ENCODE measurements around the gene SSC4D.
A peak's percentile ranks its signal among the peaks of the same experiment; 100 is the strongest.
"Not testable (repeated sequence)": the region's sequence is repeated elsewhere in the genome, so short reads cannot be mapped to it uniquely, and the experiment has no call there.

SSC4D gene

DNA sequence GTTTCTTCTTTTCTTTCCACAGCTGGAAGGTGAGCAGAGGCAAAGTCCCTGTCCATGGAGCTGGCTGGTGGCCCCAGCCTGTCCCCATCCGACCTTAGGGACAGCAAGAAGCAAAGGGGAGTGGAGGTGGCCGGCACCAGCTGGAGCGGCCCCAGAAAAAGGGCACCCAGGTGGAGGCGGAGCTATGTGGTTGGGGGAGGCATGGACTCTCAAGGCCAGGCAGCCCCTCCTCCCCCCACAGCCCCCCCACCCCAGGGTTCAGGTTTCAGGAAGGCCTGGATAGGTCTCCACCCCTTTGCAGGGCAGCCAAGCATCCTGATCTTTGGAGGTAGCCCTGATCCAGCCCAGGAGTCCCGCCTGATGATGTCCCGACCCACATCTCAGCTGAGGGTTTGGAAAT lies at the start of gene SSC4D:
Gene SSC4D, minus strand, starts transcription at position 161 of the 400 bp plus-strand sequence. CDS start 5,258 bp downstream, outside the sequence.
- no peak for DNase-seq (ENCODE audit: low spot score)

DNA sequence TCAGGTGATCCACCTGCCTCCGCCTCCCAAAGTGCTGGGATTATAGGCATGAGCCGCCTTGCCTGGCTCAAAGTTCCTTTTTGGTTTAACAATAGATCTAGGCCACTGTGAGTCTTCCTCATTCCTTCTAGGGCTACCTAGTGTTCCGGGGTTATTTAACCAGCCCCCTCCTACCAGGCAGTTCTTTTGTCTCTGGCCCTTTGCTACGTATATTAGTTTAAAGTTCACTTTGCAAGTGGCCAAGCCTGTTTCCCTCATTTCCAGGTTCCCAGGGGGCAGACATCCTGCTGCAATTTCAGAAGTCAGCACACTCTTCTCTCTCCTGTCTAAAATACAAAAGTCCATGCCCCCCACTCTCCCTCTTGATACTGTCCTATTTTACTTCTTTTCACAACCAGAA lies 49.0 kb upstream of the SSC4D start:
- DNase-seq (ENCODE audit: low spot score), result not testable (repeated sequence)

- not testable (repeated sequence) for DNase-seq (ENCODE audit: low spot score)
These were observed 47.5 kb upstream of the SSC4D start for GRCh38 chr7:76457017-76457416.

- peak; percentile 61 for DNase-seq (ENCODE audit: low spot score)
These were observed 36.1 kb upstream of the SSC4D start for GRCh38 chr7:76445577-76446008.

- not testable (repeated sequence) for DNase-seq (ENCODE audit: low spot score)
These were observed 34.3 kb upstream of the SSC4D start for GRCh38 chr7:76443846-76444245.

DNA sequence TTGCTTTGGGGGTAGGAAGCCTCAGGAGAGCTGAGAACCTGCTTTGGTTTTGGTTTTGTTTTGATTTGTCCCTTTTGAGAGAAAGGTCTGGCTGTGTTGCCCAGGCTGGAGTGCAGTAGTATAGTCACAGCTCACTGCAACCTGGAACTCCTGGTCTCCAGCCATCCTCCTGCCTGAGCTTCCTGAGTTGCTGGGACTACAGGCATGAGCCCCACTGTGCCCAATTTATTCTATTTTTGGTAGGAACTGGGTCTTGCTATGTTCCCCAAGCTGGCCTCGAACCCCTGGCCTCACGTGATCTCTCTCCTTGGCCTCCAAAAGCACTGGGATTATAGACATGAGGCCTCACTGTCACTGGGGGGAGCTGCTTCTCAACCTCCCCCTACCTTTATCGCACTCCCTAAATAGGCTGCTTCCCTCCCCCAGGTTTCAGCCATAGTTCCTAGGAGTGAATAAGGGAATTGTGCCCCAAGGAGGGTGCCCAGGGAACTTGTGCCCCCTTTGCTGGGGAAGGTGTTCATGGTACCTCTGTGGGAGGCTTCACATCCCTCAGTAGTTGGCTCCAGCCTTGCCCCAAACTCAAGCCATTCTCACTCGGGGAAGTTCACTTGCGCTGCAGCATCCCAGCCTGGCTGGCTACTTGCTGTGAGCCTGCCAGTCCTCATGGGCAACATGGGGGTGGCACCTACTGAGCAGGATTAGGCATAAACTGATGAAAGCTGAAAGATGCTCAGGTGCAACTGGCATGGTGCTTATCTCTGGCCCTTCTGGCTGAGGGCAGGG lies 33.4 kb upstream of the SSC4D start:
- peak; percentile 0 for DNase-seq (ENCODE audit: low spot score)

- DNase-seq (ENCODE audit: low spot score), result not testable (repeated sequence)
These were observed 32.3 kb upstream of the SSC4D start for GRCh38 chr7:76441792-76442191.

- DNase-seq (ENCODE audit: low spot score), result not testable (repeated sequence)
These were observed 30.9 kb upstream of the SSC4D start for GRCh38 chr7:76440404-76440803.

DNA sequence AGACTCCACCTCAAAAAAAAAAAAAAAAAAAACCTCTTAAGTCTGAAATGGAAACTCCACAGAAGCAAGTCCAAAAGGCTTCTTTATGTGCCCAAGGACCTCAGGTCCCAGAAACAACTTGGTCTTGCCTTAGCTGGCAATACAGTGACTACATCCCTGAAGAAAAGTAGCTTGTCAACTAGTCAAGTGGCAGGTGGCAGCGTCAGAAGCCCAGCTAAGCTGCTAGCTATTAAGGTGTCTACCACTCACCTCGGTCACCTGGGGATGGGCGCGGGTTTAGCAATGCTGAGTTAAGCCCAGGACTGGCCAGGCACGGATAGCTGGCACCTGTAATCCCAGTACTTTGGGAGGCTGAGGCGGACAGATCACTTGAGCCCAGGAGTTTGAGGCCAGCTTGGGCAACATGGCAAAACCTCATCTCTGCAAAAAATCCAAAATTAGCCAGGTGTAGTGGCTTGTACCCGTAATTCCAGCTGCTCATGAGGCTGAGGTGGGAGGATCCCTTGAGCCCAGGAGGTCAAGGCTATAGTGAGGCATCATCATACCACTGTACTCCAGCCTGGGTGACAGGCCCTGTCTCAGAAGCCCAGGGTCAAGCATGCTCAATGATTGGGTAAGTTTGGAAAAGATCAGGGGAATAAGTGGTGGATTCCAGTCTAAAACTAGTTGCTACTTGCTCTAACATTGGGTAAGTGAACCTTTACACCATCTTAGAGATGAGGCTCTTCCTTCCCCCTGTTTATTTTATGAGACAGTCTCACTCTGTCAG lies 29.8 kb upstream of the SSC4D start:
- DNase-seq (ENCODE audit: low spot score), result not testable (repeated sequence)

- DNase-seq (ENCODE audit: low spot score), result peak; percentile 90
These were observed 28.4 kb upstream of the SSC4D start for GRCh38 chr7:76437873-76438272.

- no peak for DNase-seq (ENCODE audit: low spot score)
These were observed 21.3 kb upstream of the SSC4D start for GRCh38 chr7:76430836-76431235.

- DNase-seq (ENCODE audit: low spot score), result no peak
These were observed 20.7 kb upstream of the SSC4D start for GRCh38 chr7:76430211-76430610.

- peak; percentile 13 for DNase-seq (ENCODE audit: low spot score)
These were observed 19.6 kb upstream of the SSC4D start for GRCh38 chr7:76428868-76429805.

DNA sequence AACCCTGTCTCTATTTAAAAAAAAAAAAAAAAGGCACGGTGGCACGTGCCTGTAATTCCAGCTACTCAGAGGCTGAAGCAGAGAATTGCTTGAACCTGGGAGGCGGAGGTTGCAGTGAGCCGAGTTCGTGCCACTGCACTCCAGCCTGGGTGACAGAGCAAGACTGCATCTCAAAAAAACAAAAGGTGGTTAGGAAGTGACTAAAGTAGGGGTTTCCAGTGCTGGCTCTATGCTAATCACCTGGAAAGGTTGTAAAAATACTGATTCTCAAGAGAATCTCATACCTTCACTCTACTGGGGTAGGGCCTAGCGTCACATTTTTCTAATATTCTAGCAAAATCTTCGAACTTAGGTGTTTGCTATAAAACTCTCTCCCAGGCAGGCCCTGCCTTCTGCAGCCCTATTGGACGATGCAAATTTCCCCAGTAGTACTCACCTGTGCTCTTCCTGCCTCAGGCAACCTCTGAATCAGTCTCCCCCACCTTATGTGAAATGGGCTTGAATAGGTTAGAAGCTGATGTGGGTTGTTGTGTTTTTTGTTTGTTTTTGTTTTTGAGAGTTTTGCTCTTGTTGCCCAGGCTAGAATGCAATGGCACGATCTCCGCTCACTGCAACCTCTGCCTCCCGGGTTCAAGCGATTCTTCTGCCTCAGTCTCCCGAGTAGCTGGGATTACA lies 18.8 kb upstream of the SSC4D start:
- DNase-seq (ENCODE audit: low spot score), result no peak

- no peak for DNase-seq (ENCODE audit: low spot score)
These were observed 18.1 kb upstream of the SSC4D start for GRCh38 chr7:76427635-76428034.

DNA sequence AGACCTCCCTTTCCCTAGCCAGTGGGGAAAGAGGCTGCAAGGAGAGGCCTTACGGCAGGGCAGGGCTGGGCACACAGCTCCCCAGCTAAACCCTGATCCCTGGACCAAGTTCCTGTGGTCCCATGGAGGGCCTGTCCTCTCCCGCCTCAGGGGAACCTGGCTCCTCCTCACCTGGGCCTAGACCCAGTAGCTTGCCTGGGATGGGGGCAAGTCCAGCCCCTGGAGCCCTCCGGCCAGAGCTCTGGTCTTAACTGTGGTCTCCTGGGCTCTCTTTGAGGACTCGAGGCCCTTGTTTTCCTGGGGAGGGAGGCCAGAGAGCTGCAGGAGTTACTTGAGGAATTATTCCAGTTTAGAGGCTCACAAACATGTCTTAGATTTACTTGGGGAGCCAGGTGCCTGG lies 16.7 kb upstream of the SSC4D start:
- no peak for DNase-seq (ENCODE audit: low spot score)

DNA sequence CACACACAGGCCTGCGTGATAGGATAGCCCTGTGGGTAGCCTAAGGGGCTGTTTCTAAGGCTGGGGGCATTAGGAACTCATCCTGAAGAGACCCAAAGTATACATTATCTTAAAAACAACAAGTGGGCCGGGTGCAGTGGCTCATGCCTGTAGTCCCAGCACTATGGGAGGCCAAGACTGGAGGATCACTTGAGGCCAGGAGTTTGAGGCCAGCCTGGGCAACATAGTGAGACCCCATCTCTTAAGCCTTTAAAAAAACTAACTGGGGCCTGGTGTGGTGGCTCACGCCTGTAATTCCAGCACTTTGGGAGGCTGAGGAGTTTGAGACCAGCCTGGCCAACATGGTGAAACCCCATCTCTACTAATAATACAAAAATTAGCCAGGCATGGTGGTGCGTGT lies 16.1 kb upstream of the SSC4D start:
- DNase-seq (ENCODE audit: low spot score), result not testable (repeated sequence)

DNA sequence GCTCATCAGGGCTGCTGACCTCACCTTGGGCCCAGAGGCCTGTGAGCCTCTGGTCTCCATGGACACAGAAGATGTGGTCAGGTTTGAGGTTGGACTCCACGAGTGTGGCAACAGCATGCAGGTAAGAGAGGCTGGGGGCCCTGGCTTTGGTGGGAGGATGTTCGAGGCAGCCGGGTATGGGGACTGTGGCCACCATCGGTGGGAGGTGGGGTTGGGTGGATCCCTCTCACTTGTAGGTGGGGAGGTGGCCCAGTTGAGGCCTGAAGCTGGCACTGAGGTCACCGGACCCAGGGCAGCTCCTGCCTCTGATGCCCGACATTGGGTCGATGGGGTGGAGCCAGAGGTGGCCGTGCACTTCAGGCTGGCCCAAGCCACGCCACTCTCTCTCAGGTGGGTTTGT lies 15.7 kb upstream of the SSC4D start:
- peak; percentile 16 for DNase-seq (ENCODE audit: low spot score)

GRCh38 chr7:76424413-76425111 lies 15.1 kb upstream of the SSC4D start, which contains the start of gene ZP3:
TSS of gene ZP3 (plus strand) at chr7:76424950. CDS start at chr7:76424965, 15 bp downstream.
- DNase-seq (ENCODE audit: low spot score), result peak; percentile 34

DNA sequence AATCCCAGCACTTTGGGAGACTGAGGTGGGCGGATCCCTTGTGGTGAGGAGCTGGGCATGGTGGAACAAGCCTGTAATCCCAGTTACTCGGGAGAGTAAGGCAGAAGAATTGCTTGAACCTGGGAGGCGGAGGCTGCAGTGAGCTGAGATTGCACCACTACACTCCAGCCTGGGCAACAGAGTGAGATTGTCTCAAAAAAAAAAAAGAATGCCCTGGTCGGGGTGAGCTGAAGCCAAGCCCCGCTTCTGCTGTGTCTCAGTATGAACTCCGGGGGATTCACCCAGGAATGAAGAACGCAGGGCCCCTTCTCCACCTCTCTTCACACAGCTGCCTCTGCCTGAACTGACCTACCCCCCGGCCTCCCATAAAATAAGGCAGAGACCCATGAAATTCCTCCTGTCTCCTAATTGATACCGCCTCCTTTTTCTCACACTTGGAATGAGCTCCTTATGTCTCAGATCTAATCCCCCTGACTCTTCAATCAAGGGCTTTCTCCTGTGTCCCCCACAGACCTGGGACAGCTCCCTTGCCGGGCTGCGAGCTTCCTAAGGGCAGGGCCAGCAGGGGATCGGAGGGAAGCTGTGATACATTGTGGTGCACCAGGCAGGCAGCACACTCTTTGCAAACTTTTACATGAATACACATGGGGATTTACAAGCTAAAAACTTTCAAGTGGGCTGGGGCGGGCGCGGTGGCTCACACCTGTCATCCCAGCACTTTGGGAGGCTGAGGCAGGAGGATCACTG lies 14.3 kb upstream of the SSC4D start:
- DNase-seq (ENCODE audit: low spot score), result no peak
